ENCODE data around the gene C4orf50. TPM values are rescaled to one million over a fixed set of nuclear protein-coding genes. Genes with fewer than 3 reads are reported as not detected.

C4orf50 gene
- total and polyA plus RNA-seq, 2 of the 8 experiments (the other 6 are each of a cell fraction or from before 2014, with no cell fraction given): 0.08 to 0.22 TPM

GRCh38 chr4:6017800-6018199 lies 431 bp downstream of the C4orf50 start (continued):
- TF ChIP-seq, protein P1, sequence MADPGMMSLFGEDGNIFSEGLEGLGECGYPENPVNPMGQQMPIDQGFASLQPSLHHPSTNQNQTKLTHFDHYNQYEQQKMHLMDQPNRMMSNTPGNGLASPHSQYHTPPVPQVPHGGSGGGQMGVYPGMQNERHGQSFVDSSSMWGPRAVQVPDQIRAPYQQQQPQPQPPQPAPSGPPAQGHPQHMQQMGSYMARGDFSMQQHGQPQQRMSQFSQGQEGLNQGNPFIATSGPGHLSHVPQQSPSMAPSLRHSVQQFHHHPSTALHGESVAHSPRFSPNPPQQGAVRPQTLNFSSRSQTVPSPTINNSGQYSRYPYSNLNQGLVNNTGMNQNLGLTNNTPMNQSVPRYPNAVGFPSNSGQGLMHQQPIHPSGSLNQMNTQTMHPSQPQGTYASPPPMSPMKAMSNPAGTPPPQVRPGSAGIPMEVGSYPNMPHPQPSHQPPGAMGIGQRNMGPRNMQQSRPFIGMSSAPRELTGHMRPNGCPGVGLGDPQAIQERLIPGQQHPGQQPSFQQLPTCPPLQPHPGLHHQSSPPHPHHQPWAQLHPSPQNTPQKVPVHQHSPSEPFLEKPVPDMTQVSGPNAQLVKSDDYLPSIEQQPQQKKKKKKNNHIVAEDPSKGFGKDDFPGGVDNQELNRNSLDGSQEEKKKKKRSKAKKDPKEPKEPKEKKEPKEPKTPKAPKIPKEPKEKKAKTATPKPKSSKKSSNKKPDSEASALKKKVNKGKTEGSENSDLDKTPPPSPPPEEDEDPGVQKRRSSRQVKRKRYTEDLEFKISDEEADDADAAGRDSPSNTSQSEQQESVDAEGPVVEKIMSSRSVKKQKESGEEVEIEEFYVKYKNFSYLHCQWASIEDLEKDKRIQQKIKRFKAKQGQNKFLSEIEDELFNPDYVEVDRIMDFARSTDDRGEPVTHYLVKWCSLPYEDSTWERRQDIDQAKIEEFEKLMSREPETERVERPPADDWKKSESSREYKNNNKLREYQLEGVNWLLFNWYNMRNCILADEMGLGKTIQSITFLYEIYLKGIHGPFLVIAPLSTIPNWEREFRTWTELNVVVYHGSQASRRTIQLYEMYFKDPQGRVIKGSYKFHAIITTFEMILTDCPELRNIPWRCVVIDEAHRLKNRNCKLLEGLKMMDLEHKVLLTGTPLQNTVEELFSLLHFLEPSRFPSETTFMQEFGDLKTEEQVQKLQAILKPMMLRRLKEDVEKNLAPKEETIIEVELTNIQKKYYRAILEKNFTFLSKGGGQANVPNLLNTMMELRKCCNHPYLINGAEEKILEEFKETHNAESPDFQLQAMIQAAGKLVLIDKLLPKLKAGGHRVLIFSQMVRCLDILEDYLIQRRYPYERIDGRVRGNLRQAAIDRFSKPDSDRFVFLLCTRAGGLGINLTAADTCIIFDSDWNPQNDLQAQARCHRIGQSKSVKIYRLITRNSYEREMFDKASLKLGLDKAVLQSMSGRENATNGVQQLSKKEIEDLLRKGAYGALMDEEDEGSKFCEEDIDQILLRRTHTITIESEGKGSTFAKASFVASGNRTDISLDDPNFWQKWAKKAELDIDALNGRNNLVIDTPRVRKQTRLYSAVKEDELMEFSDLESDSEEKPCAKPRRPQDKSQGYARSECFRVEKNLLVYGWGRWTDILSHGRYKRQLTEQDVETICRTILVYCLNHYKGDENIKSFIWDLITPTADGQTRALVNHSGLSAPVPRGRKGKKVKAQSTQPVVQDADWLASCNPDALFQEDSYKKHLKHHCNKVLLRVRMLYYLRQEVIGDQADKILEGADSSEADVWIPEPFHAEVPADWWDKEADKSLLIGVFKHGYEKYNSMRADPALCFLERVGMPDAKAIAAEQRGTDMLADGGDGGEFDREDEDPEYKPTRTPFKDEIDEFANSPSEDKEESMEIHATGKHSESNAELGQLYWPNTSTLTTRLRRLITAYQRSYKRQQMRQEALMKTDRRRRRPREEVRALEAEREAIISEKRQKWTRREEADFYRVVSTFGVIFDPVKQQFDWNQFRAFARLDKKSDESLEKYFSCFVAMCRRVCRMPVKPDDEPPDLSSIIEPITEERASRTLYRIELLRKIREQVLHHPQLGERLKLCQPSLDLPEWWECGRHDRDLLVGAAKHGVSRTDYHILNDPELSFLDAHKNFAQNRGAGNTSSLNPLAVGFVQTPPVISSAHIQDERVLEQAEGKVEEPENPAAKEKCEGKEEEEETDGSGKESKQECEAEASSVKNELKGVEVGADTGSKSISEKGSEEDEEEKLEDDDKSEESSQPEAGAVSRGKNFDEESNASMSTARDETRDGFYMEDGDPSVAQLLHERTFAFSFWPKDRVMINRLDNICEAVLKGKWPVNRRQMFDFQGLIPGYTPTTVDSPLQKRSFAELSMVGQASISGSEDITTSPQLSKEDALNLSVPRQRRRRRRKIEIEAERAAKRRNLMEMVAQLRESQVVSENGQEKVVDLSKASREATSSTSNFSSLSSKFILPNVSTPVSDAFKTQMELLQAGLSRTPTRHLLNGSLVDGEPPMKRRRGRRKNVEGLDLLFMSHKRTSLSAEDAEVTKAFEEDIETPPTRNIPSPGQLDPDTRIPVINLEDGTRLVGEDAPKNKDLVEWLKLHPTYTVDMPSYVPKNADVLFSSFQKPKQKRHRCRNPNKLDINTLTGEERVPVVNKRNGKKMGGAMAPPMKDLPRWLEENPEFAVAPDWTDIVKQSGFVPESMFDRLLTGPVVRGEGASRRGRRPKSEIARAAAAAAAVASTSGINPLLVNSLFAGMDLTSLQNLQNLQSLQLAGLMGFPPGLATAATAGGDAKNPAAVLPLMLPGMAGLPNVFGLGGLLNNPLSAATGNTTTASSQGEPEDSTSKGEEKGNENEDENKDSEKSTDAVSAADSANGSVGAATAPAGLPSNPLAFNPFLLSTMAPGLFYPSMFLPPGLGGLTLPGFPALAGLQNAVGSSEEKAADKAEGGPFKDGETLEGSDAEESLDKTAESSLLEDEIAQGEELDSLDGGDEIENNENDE (IDR thresholded peaks at IDR 0.05; ENCODE audit: insufficient replicate concordance, low read length): no peak
- TF ChIP-seq BACH1 (IDR thresholded peaks at IDR 0.05; ENCODE audit: low read length): no peak
- no peak for TF ChIP-seq RBBP5 (IDR thresholded peaks at IDR 0.05; ENCODE audit: borderline replicate concordance, low read depth, low read length)

Measured in H1 (cell line).